HEK293 (cell line): ENCODE measurements around the gene LANCL2.

Source experiments
- FEZF1 ChIP-seq: fragments of 450-650 bp; formaldehyde crosslinking; IDR thresholded peaks from 2 replicates; pipeline ENCODE4 v1.5.1; 2016; ENCODE audit warnings: missing biosample characterization, missing genetic modification characterization
- ZBTB1 ChIP-seq: fragments of 450-650 bp; formaldehyde crosslinking; IDR thresholded peaks from 2 replicates; pipeline ENCODE4 v1.5.1; 2016; ENCODE audit warnings: missing biosample characterization, missing genetic modification characterization
- ZBTB7A ChIP-seq: fragments of 450-650 bp; formaldehyde crosslinking; IDR thresholded peaks from 2 replicates; pipeline ENCODE4 v1.5.1; 2016; ENCODE audit warnings: low read depth, missing biosample characterization, missing genetic modification characterization
- ZNF121 ChIP-seq: fragments of 450-650 bp; formaldehyde crosslinking; IDR thresholded peaks from 2 replicates; pipeline ENCODE4 v1.5.1; 2016; ENCODE audit warnings: missing biosample characterization, missing genetic modification characterization
- ZNF274 ChIP-seq, 2 experiments: fragments of 200-500 bp in 1 of 2; fragments of 450-650 bp in 1 of 2; sonication (Bioruptor generic) in 1 of 2; formaldehyde crosslinking in 1 of 2; IDR thresholded peaks; 2 replicates each; pipeline versions ENCODE4 v1.5.1 to v1.6.1; 2014 to 2016; ENCODE audit warnings: borderline replicate concordance in 1 of 2, inconsistent platforms in 1 of 2, low read length in 1 of 2, missing biosample characterization in 1 of 2, missing genetic modification characterization in 1 of 2
- ZNF302 ChIP-seq: fragments of 450-650 bp; formaldehyde crosslinking; IDR thresholded peaks from 2 replicates; pipeline ENCODE4 v1.5.1; 2016; ENCODE audit warnings: missing biosample characterization, missing genetic modification characterization, low read depth
- ZNF394 ChIP-seq: fragments of 450-650 bp; formaldehyde crosslinking; IDR thresholded peaks from 2 replicates; pipeline ENCODE4 v1.5.1; 2016; ENCODE audit warnings: missing biosample characterization, missing genetic modification characterization, mild to moderate bottlenecking, moderate library complexity, borderline replicate concordance
- ZNF521 ChIP-seq: fragments of 450-650 bp; formaldehyde crosslinking; IDR thresholded peaks from 2 replicates; pipeline ENCODE4 v1.5.1; 2017; ENCODE audit warnings: missing biosample characterization, mild to moderate bottlenecking, missing genetic modification characterization
- ZNF629 ChIP-seq: fragments of 450-650 bp; formaldehyde crosslinking; IDR thresholded peaks from 2 replicates; pipeline ENCODE4 v1.5.1; 2017; ENCODE audit warnings: missing biosample characterization, missing genetic modification characterization
- TF ChIP-seq, protein P1 (sequence below): fragments of 450-650 bp; formaldehyde crosslinking; IDR thresholded peaks from 2 replicates; pipeline ENCODE4 v1.5.1; 2016; ENCODE audit warnings: missing biosample characterization, missing genetic modification characterization
- TF ChIP-seq, protein P2 (sequence below): fragments of 450-650 bp; formaldehyde crosslinking; IDR thresholded peaks from 2 replicates; pipeline ENCODE4 v1.5.1; 2016; ENCODE audit warnings: missing biosample characterization, missing genetic modification characterization
- TF ChIP-seq, protein P3 (sequence below): fragments of 450-650 bp; formaldehyde crosslinking; IDR thresholded peaks from 2 replicates; pipeline ENCODE4 v1.5.1; 2016; ENCODE audit warnings: missing biosample characterization, missing genetic modification characterization
- TF ChIP-seq, protein P4 (sequence below): fragments of 450-650 bp; formaldehyde crosslinking; IDR thresholded peaks from 2 replicates; pipeline ENCODE4 v1.5.1; 2016; ENCODE audit warnings: missing biosample characterization, missing genetic modification characterization

DNA sequence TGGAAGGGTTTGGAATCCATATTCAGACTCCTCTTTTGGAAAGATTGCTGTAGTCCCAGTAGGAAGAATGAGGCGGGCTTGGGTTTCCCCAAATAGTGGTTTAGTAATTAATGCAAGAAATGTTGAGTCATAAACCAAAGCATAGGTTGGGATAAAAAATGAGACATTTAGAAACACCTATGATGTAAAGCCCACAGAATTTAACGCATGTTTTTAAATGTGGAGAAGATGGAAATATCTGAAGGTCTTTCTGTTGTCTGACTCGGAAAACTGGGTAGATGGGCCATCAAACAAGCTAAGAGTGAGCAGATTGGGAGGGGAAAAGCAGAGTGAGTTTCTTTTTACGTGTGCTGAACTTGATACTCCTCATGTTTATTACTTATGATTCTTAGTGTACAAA lies 62.2 kb downstream of the LANCL2 start:
- TF ChIP-seq, protein P1, sequence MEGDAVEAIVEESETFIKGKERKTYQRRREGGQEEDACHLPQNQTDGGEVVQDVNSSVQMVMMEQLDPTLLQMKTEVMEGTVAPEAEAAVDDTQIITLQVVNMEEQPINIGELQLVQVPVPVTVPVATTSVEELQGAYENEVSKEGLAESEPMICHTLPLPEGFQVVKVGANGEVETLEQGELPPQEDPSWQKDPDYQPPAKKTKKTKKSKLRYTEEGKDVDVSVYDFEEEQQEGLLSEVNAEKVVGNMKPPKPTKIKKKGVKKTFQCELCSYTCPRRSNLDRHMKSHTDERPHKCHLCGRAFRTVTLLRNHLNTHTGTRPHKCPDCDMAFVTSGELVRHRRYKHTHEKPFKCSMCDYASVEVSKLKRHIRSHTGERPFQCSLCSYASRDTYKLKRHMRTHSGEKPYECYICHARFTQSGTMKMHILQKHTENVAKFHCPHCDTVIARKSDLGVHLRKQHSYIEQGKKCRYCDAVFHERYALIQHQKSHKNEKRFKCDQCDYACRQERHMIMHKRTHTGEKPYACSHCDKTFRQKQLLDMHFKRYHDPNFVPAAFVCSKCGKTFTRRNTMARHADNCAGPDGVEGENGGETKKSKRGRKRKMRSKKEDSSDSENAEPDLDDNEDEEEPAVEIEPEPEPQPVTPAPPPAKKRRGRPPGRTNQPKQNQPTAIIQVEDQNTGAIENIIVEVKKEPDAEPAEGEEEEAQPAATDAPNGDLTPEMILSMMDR (tag by site-specific recombination) = no peak
- TF ChIP-seq, protein P2, sequence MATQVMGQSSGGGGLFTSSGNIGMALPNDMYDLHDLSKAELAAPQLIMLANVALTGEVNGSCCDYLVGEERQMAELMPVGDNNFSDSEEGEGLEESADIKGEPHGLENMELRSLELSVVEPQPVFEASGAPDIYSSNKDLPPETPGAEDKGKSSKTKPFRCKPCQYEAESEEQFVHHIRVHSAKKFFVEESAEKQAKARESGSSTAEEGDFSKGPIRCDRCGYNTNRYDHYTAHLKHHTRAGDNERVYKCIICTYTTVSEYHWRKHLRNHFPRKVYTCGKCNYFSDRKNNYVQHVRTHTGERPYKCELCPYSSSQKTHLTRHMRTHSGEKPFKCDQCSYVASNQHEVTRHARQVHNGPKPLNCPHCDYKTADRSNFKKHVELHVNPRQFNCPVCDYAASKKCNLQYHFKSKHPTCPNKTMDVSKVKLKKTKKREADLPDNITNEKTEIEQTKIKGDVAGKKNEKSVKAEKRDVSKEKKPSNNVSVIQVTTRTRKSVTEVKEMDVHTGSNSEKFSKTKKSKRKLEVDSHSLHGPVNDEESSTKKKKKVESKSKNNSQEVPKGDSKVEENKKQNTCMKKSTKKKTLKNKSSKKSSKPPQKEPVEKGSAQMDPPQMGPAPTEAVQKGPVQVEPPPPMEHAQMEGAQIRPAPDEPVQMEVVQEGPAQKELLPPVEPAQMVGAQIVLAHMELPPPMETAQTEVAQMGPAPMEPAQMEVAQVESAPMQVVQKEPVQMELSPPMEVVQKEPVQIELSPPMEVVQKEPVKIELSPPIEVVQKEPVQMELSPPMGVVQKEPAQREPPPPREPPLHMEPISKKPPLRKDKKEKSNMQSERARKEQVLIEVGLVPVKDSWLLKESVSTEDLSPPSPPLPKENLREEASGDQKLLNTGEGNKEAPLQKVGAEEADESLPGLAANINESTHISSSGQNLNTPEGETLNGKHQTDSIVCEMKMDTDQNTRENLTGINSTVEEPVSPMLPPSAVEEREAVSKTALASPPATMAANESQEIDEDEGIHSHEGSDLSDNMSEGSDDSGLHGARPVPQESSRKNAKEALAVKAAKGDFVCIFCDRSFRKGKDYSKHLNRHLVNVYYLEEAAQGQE = no peak
- TF ChIP-seq ZBTB1 (tag by site-specific recombination) (no peak), ZBTB7A (tag by site-specific recombination) (no peak), ZNF629 (no peak), ZNF121 (no peak), ZNF394 (no peak), FEZF1 (tag by site-specific recombination) (no peak), ZNF302 (tag by site-specific recombination) (no peak), ZNF274 (IDR thresholded peaks at IDR 0.05; ENCODE audit: low read length) (no peak), ZNF274 (tag by site-specific recombination; IDR thresholded peaks at IDR 0.05; ENCODE audit: borderline replicate concordance) (no peak), ZNF521 (tag by site-specific recombination) (no peak)
- TF ChIP-seq, protein P3, sequence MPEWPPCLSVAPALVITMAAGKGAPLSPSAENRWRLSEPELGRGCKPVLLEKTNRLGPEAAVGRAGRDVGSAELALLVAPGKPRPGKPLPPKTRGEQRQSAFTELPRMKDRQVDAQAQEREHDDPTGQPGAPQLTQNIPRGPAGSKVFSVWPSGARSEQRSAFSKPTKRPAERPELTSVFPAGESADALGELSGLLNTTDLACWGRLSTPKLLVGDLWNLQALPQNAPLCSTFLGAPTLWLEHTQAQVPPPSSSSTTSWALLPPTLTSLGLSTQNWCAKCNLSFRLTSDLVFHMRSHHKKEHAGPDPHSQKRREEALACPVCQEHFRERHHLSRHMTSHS (tag by site-specific recombination) = no peak
- TF ChIP-seq, protein P4, sequence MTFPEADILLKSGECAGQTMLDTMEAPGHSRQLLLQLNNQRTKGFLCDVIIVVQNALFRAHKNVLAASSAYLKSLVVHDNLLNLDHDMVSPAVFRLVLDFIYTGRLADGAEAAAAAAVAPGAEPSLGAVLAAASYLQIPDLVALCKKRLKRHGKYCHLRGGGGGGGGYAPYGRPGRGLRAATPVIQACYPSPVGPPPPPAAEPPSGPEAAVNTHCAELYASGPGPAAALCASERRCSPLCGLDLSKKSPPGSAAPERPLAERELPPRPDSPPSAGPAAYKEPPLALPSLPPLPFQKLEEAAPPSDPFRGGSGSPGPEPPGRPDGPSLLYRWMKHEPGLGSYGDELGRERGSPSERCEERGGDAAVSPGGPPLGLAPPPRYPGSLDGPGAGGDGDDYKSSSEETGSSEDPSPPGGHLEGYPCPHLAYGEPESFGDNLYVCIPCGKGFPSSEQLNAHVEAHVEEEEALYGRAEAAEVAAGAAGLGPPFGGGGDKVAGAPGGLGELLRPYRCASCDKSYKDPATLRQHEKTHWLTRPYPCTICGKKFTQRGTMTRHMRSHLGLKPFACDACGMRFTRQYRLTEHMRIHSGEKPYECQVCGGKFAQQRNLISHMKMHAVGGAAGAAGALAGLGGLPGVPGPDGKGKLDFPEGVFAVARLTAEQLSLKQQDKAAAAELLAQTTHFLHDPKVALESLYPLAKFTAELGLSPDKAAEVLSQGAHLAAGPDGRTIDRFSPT (tag by site-specific recombination) = no peak
